HepG2 (cell line): ENCODE data around the gene PSMA2. TPM values are rescaled to one million over a fixed set of nuclear protein-coding genes. Genes with fewer than 3 reads are reported as not detected.

Experiments
- DMTF1 ChIP-seq: sonication (generic); formaldehyde crosslinking; IDR thresholded peaks from 2 replicates; pipeline ENCODE4 v1.4.0; 2020; ENCODE audit warnings: mild to moderate bottlenecking, missing genetic modification reagents
- FOXP1 ChIP-seq, 2 experiments: fragments of 450-650 bp in 1 of 2; IDR thresholded peaks; 2 replicates each; pipeline ENCODE4 v1.6.1; 2017 to 2018; ENCODE audit warnings: antibody characterized with exemption in 1 of 2
- HDAC6 ChIP-seq: fragments of 200-600 bp; sonication (generic); IDR thresholded peaks from 2 replicates; pipeline ENCODE4 v1.7.0; 2017; ENCODE audit warnings: mild to moderate bottlenecking, antibody characterized with exemption, low read length, low read depth
- HMGA1 ChIP-seq: sonication (generic); formaldehyde crosslinking; conservative IDR thresholded peaks from 2 replicates; pipeline ENCODE4 v1.4.0; 2020; ENCODE audit warnings: missing genetic modification reagents
- IRF9 ChIP-seq: sonication (generic); formaldehyde crosslinking; IDR thresholded peaks from 2 replicates; pipeline ENCODE4 v1.8.0; 2022; ENCODE audit warnings: missing genetic modification reagents, mild to moderate bottlenecking, borderline replicate concordance
- MXD4 ChIP-seq: IDR thresholded peaks from 2 replicates; pipeline ENCODE4 v1.6.1; 2016; ENCODE audit warnings: mild to moderate bottlenecking, missing biosample characterization, missing genetic modification reagents
- NR0B2 ChIP-seq: sonication (generic); formaldehyde crosslinking; IDR thresholded peaks from 2 replicates; pipeline ENCODE4 v1.4.0; 2020; ENCODE audit warnings: mild to moderate bottlenecking, missing genetic modification reagents
- NR2F1 ChIP-seq, 2 experiments: fragments of 450-650 bp in 1 of 2; formaldehyde crosslinking in 1 of 2; IDR thresholded peaks; 2 replicates each; pipeline versions ENCODE4 v1.5.0 to v1.6.1; 2016 to 2020; ENCODE audit warnings: mild to moderate bottlenecking in 1 of 2, missing compliant biosample characterization in 1 of 2, missing genetic modification reagents in 1 of 2, moderate library complexity in 1 of 2
- PATZ1 ChIP-seq: sonication (generic); formaldehyde crosslinking; IDR thresholded peaks from 2 replicates; pipeline ENCODE4 v1.4.0; 2020; ENCODE audit warnings: missing genetic modification reagents
- PLRG1 ChIP-seq: fragments of 450-650 bp; conservative IDR thresholded peaks from 2 replicates; pipeline ENCODE4 v1.6.1; 2016
- SNAI1 ChIP-seq: sonication (generic); formaldehyde crosslinking; IDR thresholded peaks from 2 replicates; pipeline ENCODE4 v1.5.0; 2020; ENCODE audit warnings: mild to moderate bottlenecking, missing genetic modification reagents, borderline replicate concordance
- TFAP4 ChIP-seq: sonication (generic); IDR thresholded peaks from 2 replicates; pipeline ENCODE4 v1.6.1; 2016; ENCODE audit warnings: low read depth, borderline replicate concordance
- WIZ ChIP-seq: sonication (generic); formaldehyde crosslinking; IDR thresholded peaks from 2 replicates; pipeline ENCODE4 v1.5.1; 2020; ENCODE audit warnings: mild to moderate bottlenecking, missing genetic modification reagents
- ZNF121 ChIP-seq: sonication (generic); formaldehyde crosslinking; IDR thresholded peaks from 2 replicates; pipeline ENCODE4 v1.5.0; 2020; ENCODE audit warnings: mild to moderate bottlenecking, missing genetic modification reagents
- ZNF629 ChIP-seq: sonication (generic); formaldehyde crosslinking; conservative IDR thresholded peaks from 2 replicates; pipeline ENCODE4 v1.5.0; 2020; ENCODE audit warnings: missing genetic modification reagents
- ZNF703 ChIP-seq: sonication (generic); formaldehyde crosslinking; IDR thresholded peaks from 2 replicates; pipeline ENCODE4 v1.5.1; 2020; ENCODE audit warnings: missing genetic modification reagents, mild to moderate bottlenecking, moderate library complexity, borderline replicate concordance
- ZNF709 ChIP-seq: sonication (generic); formaldehyde crosslinking; IDR thresholded peaks from 2 replicates; pipeline ENCODE4 v1.5.0; 2020; ENCODE audit warnings: mild to moderate bottlenecking, missing genetic modification reagents
- ZNF770 ChIP-seq: sonication (generic); formaldehyde crosslinking; IDR thresholded peaks from 2 replicates; pipeline ENCODE4 v1.5.0; 2020; ENCODE audit warnings: mild to moderate bottlenecking, missing genetic modification reagents
- ZNF878 ChIP-seq: sonication (generic); formaldehyde crosslinking; IDR thresholded peaks from 2 replicates; pipeline ENCODE4 v1.8.1; 2023; ENCODE audit warnings: mild to moderate bottlenecking, missing genetic modification reagents, moderate library complexity
- polyA plus RNA-seq, 8 experiments: library from polyadenylated mRNA; depleted of rRNA in 3 of 8; stranded (reverse) in 7 of 8; unstranded in 1 of 8; fragments of >200 nt; fragmentation: Illumina TruSeq in 4 of 8; extraction: Trizol in 4 of 8; gene quantifications; 2 replicates each; pipeline versions ENCODE4 v1.2.1 to v1.2.3, GENCODE V29; 2011 to 2016; ENCODE audit warnings: low read depth in 4 of 8, missing spikeins in 1 of 8, mixed read lengths in 1 of 8; ENCODE audit not compliant: insufficient read depth in 1 of 8
- total RNA-seq, 5 experiments: library from RNA; depleted of rRNA; stranded (reverse); fragments of >200 nt; fragmentation: Illumina TruSeq; extraction: Trizol; gene quantifications; 2 replicates each; pipeline ENCODE4 v1.2.3, GENCODE V29; 2016; ENCODE audit warnings: low read depth in 1 of 5

Gene PSMA2
- total and polyA plus RNA-seq, 2 of the 13 experiments (the other 11 are each of a cell fraction or from before 2014, with no cell fraction given) = 125 to 266 TPM

GRCh38 chr7:42911454-42912447 is 20.2 kb downstream of the PSMA2 start, which contains the start of gene C7orf25 (continued):
- peak; percentile 81 for TF ChIP-seq NR0B2 (CRISPR knock-in tag)
- no peak for TF ChIP-seq ZNF121 (CRISPR knock-in tag)
- TF ChIP-seq ZNF629 (CRISPR knock-in tag) = no peak
- 0 out of 2 replicates have a peak, but pooled peaks have one; percentile 37 for TF ChIP-seq ZNF878 (CRISPR knock-in tag)
- TF ChIP-seq ZNF703 = no peak
- no peak for TF ChIP-seq HDAC6
- peak; percentile 96 for TF ChIP-seq PATZ1 (CRISPR knock-in tag)
- TF ChIP-seq HMGA1 = no peak
- no peak for TF ChIP-seq FOXP1 (IDR thresholded peaks at IDR 0.05)
- no peak for TF ChIP-seq FOXP1 (CRISPR knock-in tag; IDR thresholded peaks at IDR 0.05)
- TF ChIP-seq ZNF770 (CRISPR knock-in tag) = peak; percentile 98
- no peak; the same call in none of the 2 replicates for TF ChIP-seq MXD4
- TF ChIP-seq DMTF1 (CRISPR knock-in tag) = no peak
- TF ChIP-seq WIZ = no peak
- no peak for TF ChIP-seq PLRG1
- peak; percentile 87 for TF ChIP-seq ZNF709
- TF ChIP-seq NR2F1 (CRISPR knock-in tag; IDR thresholded peaks at IDR 0.05) = no peak
- peak; percentile 94 for TF ChIP-seq IRF9 (CRISPR knock-in tag)
- 0 out of 2 replicates have a peak, but pooled peaks have one; percentile 45 for TF ChIP-seq TFAP4
- TF ChIP-seq SNAI1 (CRISPR knock-in tag) = no peak
